ENCODE data around the gene SCAMP3. TPM values are rescaled to one million over a fixed set of nuclear protein-coding genes. Genes with fewer than 3 reads are reported as not detected.
A peak's percentile ranks its signal among the peaks of the same experiment; 100 is the strongest.

The SCAMP3 gene
- total RNA-seq, 1 experiment from 2014 or later, result 104 TPM

DNA sequence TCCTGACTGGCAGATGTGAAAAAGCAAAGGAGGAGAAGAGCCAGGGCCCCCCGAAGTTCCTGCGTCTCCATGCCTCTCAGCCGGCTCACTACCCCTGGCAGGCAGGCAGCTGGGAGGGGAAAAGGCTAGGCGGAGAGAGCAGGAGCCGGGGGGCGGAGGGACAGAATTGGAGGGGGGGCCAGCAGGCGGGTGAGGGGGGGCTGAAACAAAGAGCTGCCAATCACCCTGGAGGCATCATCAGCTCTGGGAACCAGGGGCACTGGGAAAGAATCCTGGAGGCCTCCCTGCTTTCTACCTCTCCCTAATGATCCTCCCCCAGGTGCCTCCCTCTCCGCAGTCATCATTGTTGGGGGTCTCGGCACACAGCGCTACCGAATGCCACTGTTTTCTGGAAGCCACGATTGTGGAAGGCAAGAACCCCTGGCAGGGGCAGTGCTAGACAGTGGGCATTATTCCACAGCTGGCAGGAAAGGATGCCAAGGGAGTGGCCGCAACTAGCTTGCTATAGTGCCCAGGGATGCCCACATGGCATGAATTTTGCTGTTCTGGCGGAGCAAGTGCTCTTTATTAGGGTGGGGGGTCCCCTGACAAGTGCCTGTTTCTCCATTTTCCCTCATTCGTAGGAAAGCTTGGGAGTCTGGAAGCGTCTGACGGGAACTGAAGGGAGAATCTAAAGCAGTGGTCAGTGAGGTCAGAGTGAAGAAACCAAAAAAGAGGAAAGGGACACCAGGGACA, 54.2 kb downstream of the SCAMP3 start, which contains the start of gene THBS3:
Gene THBS3, minus strand, starts transcription at position 92 of the 735 bp plus-strand sequence. Its CDS starts 21 bp downstream, at position 71.
- Mint-ChIP-seq H3K9me3 (ENCODE audit: low read depth, unreplicated experiment) (no peaks in the 10 kb centered on the region), H3K36me3 (ENCODE audit: insufficient read depth, unreplicated experiment) (peaks cover 25% of the 10 kb centered on the region), H3K27me3 (ENCODE audit: unreplicated experiment) (no peaks in the 10 kb centered on the region), H3K4me3 (ENCODE audit: low read depth, unreplicated experiment) (peak within 1 kb of the TSS; percentile 98), H3K4me1 (ENCODE audit: low read depth, unreplicated experiment) (peaks cover 30% of the 10 kb centered on the region), H3K27ac (ENCODE audit: unreplicated experiment) (peak within 1 kb of the TSS; percentile 92)
- CTCF ChIA-PET, result interaction anchor here (0.6 to 2.7 kb wide), 9 partner anchors 14 to 269 kb away, joined by 4 to 23 read pairs (median 8); partner anchors contain the start of genes KRTCAP2 and SCAMP3
- TSS peak; percentile 62 for BruUV-seq (replicated peaks)
- intact Hi-C loops (cut with micrococcal nuclease; ENCODE audit: unreplicated experiment), result loop anchor here (1.0 kb wide), 1 partner anchor 18 kb away; no protein-coding TSS in a partner anchor
- no peak for DNase-seq
- TF ChIP-seq, protein P1, sequence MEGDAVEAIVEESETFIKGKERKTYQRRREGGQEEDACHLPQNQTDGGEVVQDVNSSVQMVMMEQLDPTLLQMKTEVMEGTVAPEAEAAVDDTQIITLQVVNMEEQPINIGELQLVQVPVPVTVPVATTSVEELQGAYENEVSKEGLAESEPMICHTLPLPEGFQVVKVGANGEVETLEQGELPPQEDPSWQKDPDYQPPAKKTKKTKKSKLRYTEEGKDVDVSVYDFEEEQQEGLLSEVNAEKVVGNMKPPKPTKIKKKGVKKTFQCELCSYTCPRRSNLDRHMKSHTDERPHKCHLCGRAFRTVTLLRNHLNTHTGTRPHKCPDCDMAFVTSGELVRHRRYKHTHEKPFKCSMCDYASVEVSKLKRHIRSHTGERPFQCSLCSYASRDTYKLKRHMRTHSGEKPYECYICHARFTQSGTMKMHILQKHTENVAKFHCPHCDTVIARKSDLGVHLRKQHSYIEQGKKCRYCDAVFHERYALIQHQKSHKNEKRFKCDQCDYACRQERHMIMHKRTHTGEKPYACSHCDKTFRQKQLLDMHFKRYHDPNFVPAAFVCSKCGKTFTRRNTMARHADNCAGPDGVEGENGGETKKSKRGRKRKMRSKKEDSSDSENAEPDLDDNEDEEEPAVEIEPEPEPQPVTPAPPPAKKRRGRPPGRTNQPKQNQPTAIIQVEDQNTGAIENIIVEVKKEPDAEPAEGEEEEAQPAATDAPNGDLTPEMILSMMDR (IDR thresholded peaks at IDR 0.05; ENCODE audit: unreplicated experiment), result no peak

DNA sequence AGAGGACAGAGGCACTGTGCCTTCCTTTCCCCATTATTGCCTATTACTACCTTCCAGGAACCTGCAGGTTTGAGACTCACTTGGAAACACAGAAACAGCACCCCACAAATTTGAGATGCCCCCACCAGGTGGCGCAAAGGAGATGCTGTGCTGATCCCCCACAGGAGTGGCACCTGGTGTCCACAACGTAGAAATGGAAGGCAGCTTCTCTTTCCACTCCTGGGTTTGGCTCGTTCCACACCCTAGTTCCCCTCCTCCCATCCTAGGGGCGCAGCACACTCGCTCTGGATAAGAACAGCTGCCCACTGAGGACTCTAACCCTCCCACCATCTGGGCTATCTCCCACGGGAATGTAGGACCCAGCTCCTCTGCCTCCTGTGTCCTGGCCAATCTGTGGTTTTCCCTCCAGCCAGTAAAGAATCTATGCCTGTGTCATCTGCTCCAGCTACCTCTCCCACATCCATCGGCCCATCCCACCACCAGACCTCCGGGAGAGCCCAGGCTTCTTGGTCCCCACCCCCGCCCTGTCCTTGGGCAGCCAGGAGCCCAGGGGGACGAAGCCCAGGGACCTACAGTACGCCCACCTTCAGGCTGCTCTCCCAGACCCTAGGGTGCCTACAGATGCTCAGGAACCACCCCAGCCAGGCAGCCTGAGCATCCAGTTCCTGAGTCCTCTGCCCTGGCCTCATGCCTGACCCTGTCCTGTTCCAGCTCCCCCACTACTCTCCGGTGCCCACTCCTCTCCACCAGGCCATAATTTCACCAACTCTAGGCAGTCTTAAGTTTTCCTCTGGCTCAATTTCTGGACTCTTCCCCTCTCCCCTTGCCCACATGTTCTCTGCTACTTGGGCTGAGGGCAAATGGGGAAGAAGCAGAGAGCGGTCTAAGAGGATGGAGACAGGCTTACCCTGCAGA, 55.0 kb downstream of the SCAMP3 start:
- Mint-ChIP-seq H3K4me3 (ENCODE audit: low read depth, unreplicated experiment) (peak overlapping the region; percentile 19), H3K27me3 (ENCODE audit: unreplicated experiment) (no peaks in the 10 kb centered on the region), H3K36me3 (ENCODE audit: insufficient read depth, unreplicated experiment) (peaks cover 25% of the 10 kb centered on the region), H3K9me3 (ENCODE audit: low read depth, unreplicated experiment) (no peaks in the 10 kb centered on the region), H3K27ac (ENCODE audit: unreplicated experiment) (peak overlapping the region; percentile 21), H3K4me1 (ENCODE audit: low read depth, unreplicated experiment) (peaks cover 30% of the 10 kb centered on the region)
- CTCF ChIA-PET, result interaction anchor here (0.5 to 2.7 kb wide), 15 partner anchors 13 to 117 kb away, joined by 3 to 23 read pairs (median 4); partner anchors contain the start of genes ENTREP3, KRTCAP2 and SCAMP3
- no TSS peak for BruUV-seq (replicated peaks)
- intact Hi-C loops (cut with micrococcal nuclease; ENCODE audit: unreplicated experiment), result loop anchor here (1.0 kb wide), 1 partner anchor 19 kb away; no protein-coding TSS in a partner anchor
- TF ChIP-seq, protein P1 (IDR thresholded peaks at IDR 0.05; ENCODE audit: unreplicated experiment), result peak; percentile 89
- DNase-seq, result peak; percentile 95

Other genes starting within 250 kb of the SCAMP3 start
- gene DCST2, start 228.6 kb downstream of the SCAMP3 start, total RNA-seq (2022), result 1.4 and 1.5 TPM in 2 replicates
- gene DCST1, start 228.5 kb downstream of the SCAMP3 start, total RNA-seq (2022), result 0.17 TPM in 1 of 2 replicates, not detected in the other
- 99.1 and 103 TPM in 2 replicates for gene ADAM15, start 211.0 kb downstream of the SCAMP3 start, total RNA-seq (2022)
- 12.6 and 13.9 TPM in 2 replicates for gene EFNA4, start 198.6 kb downstream of the SCAMP3 start, total RNA-seq (2022)
- gene EFNA3, start 183.5 kb downstream of the SCAMP3 start, total RNA-seq (2022), result 1.7 and 3.4 TPM in 2 replicates
- 33.7 and 41.7 TPM in 2 replicates for gene EFNA1, start 134.5 kb downstream of the SCAMP3 start, total RNA-seq (2022)
- gene SLC50A1, start 126.5 kb downstream of the SCAMP3 start, total RNA-seq (2022), result 68.5 and 72.0 TPM in 2 replicates
- gene DPM3, start 121.8 kb downstream of the SCAMP3 start, total RNA-seq (2022), result 38.7 and 41.1 TPM in 2 replicates
- gene KRTCAP2, start 89.1 kb downstream of the SCAMP3 start, total RNA-seq (2022), result 236 TPM in 2 replicates
- gene TRIM46, start 88.5 kb downstream of the SCAMP3 start, total RNA-seq (2022), result 1.1 and 1.8 TPM in 2 replicates
- gene THBS3, start 54.5 kb downstream of the SCAMP3 start, total RNA-seq (2022), result 36.8 and 41.9 TPM in 2 replicates
- gene MTX1, start 53.7 kb downstream of the SCAMP3 start, total RNA-seq (2022), result 58.9 and 60.0 TPM in 2 replicates
- gene ENTREP3, start 6.9 kb downstream of the SCAMP3 start, total RNA-seq (2022), result 25.2 and 25.9 TPM in 2 replicates
- gene CLK2, start 11.1 kb upstream of the SCAMP3 start, total RNA-seq (2022), result 78.5 and 79.4 TPM in 2 replicates
- gene HCN3, start 15.1 kb upstream of the SCAMP3 start, total RNA-seq (2022), result 11.8 and 19.6 TPM in 2 replicates
- not detected in 2 replicates for gene PKLR, start 39.1 kb upstream of the SCAMP3 start, total RNA-seq (2022)
- 329 and 410 TPM in 2 replicates for gene FDPS, start 46.5 kb upstream of the SCAMP3 start, total RNA-seq (2022)
- 48.4 and 49.0 TPM in 2 replicates for gene RUSC1, start 58.5 kb upstream of the SCAMP3 start, total RNA-seq (2022)

All from Calu3 (cell line).